Ovary (tissue), 9 donors: ENCODE measurements around the gene EFNA3. TPM values are rescaled to one million over a fixed set of nuclear protein-coding genes. Genes with fewer than 3 reads are reported as not detected.

Source experiments
- DNase-seq, 5 donors: peaks; one replicate each; pipeline ENCODE4 v3.0.0-alpha.2; 2019 to 2020
- H3K27ac ChIP-seq, 2 donors: fragments of 200-600 bp; one replicate each; pipeline versions ENCODE4 v1.5.1 to v1.8.0; 2019 to 2022
- H3K27me3 ChIP-seq: fragments of 200-600 bp; one replicate; pipeline ENCODE4 v1.8.0; 2022
- H3K36me3 ChIP-seq: fragments of 200-600 bp; sonication (generic); one replicate; pipeline ENCODE4 v1.5.1; 2019
- H3K4me1 ChIP-seq: one replicate; pipeline ENCODE4 v1.8.1; 2013; ENCODE audit warnings: mild to moderate bottlenecking, moderate library complexity; ENCODE audit not compliant: insufficient read depth
- H3K4me3 ChIP-seq: fragments of 200-600 bp; sonication (generic); one replicate; pipeline ENCODE4 v1.5.1; 2017
- H3K9me3 ChIP-seq, 2 donors: fragments of 200-600 bp in 1 of 2; sonication (generic) in 1 of 2; one replicate each; pipeline versions ENCODE4 v1.5.1 to v1.8.1; 2013 to 2019; ENCODE audit warnings: mild to moderate bottlenecking in 1 of 2, moderate library complexity in 1 of 2
- EP300 ChIP-seq: sonication (generic); formaldehyde crosslinking; IDR thresholded peaks from one replicate; pipeline ENCODE4 v1.6.1; 2017; ENCODE audit warnings: antibody characterized with exemption
- POLR2A ChIP-seq: fragments of 450-650 bp; IDR thresholded peaks from one replicate; pipeline ENCODE4 v1.6.1; 2017; ENCODE audit warnings: antibody characterized with exemption, mild to moderate bottlenecking, moderate library complexity
- WGBS, 3 donors: extraction: QIAGEN DNeasy Blood & Tissue Kit in 1 of 3; methylation state at CpG; one replicate each; pipeline versions ENCODE4 v1.1.5 to v1.1.7; 2013 to 2017; 5-methylcytosine and 5-hydroxymethylcytosine counted together
- intact Hi-C, 4 donors: fragments of 100-400 bp; cut with DNase I; formaldehyde crosslinking; loops; one replicate each; pipeline versions ENCODE4 v1.11.0 to v1.15.1; 2022 to 2023
- polyA plus RNA-seq, 2 donors: library from polyadenylated mRNA; stranded (reverse); fragments of 200-250 nt in 1 of 2; fragments of 350-450 nt in 1 of 2; fragmentation: Illumina TruSeq in 1 of 2; extraction: RNeasy Lipid Tissue Mini Kit (QIAGEN cat#74804) in 1 of 2; gene quantifications; one replicate each; pipeline ENCODE4 v1.2.3, GENCODE V29; 2013 to 2014
- total RNA-seq, 7 donors: library from RNA; depleted of rRNA in 2 of 7; stranded (reverse); fragments of >200 nt in 2 of 7; fragmentation: NEBNext Ultra II Directional in 3 of 7; extraction: Animal tissue kit (Norgen Biotek cat#: 25700) in 3 of 7; gene quantifications; one replicate each; pipeline versions ENCODE4 v1.1.0 to v1.2.4, GENCODE V29; 2016 to 2023
- TF ChIP-seq, protein P1 (sequence below), 3 donors: fragments of 450-650 bp in 2 of 3; fragments of 200-600 bp in 1 of 3; IDR thresholded peaks; one replicate each; pipeline versions ENCODE4 v1.5.1 to v1.8.0; 2016 to 2022; ENCODE audit warnings: antibody characterized with exemption in 3 of 3, mild to moderate bottlenecking in 1 of 3
- donor health status: DM: no; HTN: no; CAD: no; lungs with moderate emphysema.
- donor health status: DM: no; HTN: no; CAD: no.
- donor health status: Bipolar disorder and iron deficiency.
- donor health status: DM: yes; HTN: yes; CAD: no.
- donor health status: DM: no; HTN: no; CAD: no.
- donor health status: DM: yes; HTN: yes; CAD: no.

The EFNA3 gene
- total and polyA plus RNA-seq, 9 donors: 1.3 to 3.7 (median 2.1) TPM

DNA sequence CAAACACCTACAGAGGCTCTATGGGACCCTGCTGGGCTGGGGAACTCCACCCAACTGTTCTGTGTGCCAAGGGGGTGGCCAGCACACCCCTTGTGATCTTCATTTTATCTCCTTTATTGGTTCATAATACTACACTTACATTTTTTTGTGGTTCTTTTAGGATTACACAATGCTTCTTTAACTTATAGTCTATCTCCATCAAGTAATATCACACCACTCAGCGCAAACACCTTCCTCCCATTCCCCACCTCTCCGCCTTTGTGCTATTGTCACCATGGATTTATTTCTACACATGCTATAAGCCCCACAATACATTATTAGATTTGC lies 15.9 kb downstream of the EFNA3 start:
- no peak overlapping the region for H3K27ac ChIP-seq
- H3K27me3 ChIP-seq: no peaks in the 10 kb centered on the region
- 56 to 72% (median 63%) methylated on average over 2 of the region's 2 CpGs for WGBS, 3 donors
- DNase-seq: no peak
- H3K4me1 ChIP-seq: peaks cover 8% of the 10 kb centered on the region
- TF ChIP-seq, protein P1, sequence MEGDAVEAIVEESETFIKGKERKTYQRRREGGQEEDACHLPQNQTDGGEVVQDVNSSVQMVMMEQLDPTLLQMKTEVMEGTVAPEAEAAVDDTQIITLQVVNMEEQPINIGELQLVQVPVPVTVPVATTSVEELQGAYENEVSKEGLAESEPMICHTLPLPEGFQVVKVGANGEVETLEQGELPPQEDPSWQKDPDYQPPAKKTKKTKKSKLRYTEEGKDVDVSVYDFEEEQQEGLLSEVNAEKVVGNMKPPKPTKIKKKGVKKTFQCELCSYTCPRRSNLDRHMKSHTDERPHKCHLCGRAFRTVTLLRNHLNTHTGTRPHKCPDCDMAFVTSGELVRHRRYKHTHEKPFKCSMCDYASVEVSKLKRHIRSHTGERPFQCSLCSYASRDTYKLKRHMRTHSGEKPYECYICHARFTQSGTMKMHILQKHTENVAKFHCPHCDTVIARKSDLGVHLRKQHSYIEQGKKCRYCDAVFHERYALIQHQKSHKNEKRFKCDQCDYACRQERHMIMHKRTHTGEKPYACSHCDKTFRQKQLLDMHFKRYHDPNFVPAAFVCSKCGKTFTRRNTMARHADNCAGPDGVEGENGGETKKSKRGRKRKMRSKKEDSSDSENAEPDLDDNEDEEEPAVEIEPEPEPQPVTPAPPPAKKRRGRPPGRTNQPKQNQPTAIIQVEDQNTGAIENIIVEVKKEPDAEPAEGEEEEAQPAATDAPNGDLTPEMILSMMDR (IDR thresholded peaks at IDR 0.05): no peak
- TF ChIP-seq EP300 (no peak), POLR2A (no peak)
- H3K36me3 ChIP-seq: no peaks in the 10 kb centered on the region
- H3K4me3 ChIP-seq: no peak overlapping the region
- H3K9me3 ChIP-seq: no peaks in the 10 kb centered on the region
- intact Hi-C loops: loop anchor here in 3 of 4 donors (5.0 kb wide), 2 partner anchors 33 to 73 kb away; partner anchors contain the start of gene EFNA1 (in 2 of the 3)

DNA sequence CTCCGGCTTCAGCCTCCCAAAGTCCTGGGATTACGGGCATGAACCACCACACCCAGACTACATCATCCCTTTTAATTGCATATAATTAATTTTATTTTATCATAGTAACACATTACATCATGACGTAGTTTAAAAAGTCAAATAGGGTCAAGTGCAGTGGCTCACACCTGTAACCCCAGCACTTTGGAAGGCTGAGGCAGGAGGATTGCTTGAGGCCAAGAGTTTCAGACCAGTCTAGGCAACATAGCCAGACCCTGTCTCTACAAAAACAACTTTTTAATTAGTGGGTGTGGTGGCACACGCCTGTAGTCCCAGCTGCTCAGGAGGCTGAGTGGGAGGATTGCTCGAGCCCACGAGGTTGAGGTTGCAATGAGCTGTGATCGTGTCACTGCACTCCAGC lies 20.7 kb downstream of the EFNA3 start:
- DNase-seq: no peak
- H3K27ac ChIP-seq: no peak overlapping the region
- TF ChIP-seq, protein P1 (IDR thresholded peaks at IDR 0.05): no peak
- no peak for TF ChIP-seq EP300
- TF ChIP-seq POLR2A: no peak
- H3K4me1 ChIP-seq: no peaks in the 10 kb centered on the region
- H3K27me3 ChIP-seq: no peaks in the 10 kb centered on the region
- intact Hi-C loops: no loop called here
- no peak overlapping the region for H3K4me3 ChIP-seq
- 71 to 82% (median 75%) methylated on average over 7 of the region's 7 CpGs for WGBS, 3 donors
- no peaks in the 10 kb centered on the region for H3K36me3 ChIP-seq
- no peaks in the 10 kb centered on the region for H3K9me3 ChIP-seq

DNA sequence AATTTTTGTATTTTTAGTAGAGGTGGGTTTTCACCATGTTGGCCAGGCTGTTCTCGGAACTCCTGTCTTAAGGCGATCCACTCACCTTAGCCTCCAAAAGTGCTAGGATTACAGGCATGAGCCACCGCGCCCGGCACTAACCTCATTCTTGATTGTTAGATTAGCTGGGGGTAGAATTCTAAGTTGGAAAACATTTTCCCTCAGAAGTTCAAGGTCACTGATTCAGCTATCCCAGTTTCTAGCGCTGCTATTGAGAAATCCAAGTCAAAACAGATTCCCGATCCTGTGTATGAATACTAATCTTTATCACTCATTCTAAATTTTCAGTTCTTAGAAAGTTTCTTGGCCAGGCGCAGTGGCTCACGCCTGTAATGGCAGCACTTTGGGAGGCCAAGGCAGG lies 24.7 kb downstream of the EFNA3 start:
- no peak overlapping the region for H3K27ac ChIP-seq
- H3K27me3 ChIP-seq: no peaks in the 10 kb centered on the region
- no peak for DNase-seq
- no peak overlapping the region for H3K4me3 ChIP-seq
- intact Hi-C loops: no loop called here
- H3K9me3 ChIP-seq: no peaks in the 10 kb centered on the region
- H3K4me1 ChIP-seq: no peaks in the 10 kb centered on the region
- 53 to 55% (median 54%) methylated on average over 9 of the region's 9 CpGs for WGBS, 3 donors
- no peak for TF ChIP-seq POLR2A
- TF ChIP-seq EP300: no peak
- no peaks in the 10 kb centered on the region for H3K36me3 ChIP-seq

DNA sequence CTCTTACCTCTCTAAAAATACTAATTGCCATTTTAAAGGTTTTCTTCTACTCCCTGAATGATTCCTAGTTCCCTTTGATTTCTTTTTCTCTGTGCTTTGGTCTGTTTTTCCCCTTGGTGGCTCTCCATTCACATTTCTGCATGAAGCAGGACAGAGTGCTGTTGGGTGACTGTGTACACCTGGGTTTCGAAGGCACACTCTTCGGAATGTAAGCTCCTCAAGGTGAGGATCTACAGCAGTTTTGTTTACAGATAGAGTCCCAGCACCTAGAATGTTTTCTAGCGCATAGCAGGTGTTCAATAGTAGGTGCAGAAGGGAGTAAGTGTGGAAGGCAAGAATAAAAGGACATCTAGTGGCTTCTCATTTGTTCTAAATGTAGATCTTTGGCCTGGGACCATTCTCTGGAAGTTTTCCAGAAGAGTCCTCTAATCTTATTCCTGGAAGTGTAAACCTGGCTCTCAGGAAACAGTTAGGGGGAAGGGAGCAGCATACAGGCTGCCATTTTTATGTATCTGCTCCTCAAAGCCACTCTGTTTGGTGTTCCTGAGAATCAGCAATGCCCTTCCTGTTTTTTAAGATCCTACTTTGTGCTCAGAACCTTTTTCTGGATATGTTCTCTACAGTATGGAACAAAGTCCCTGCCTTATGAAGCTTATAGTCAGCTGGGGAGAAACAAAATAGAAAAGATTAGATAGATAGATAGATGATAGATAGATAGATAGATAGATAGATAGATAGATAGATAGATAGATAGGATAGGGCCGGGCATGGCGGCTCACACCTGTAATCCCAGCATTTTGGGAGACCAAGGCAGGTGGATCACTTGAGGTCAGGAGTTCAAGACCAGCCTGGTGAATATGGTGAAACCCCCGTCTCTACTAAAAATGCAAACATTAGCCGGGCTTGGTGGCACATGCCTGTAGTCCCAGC lies 26.2 kb downstream of the EFNA3 start:
- H3K9me3 ChIP-seq: no peaks in the 10 kb centered on the region
- H3K36me3 ChIP-seq: no peaks in the 10 kb centered on the region
- no peak for DNase-seq
- H3K27me3 ChIP-seq: no peaks in the 10 kb centered on the region
- intact Hi-C loops: no loop called here
- no peak overlapping the region for H3K4me3 ChIP-seq
- no peaks in the 10 kb centered on the region for H3K4me1 ChIP-seq
- TF ChIP-seq EP300 (no peak), POLR2A (no peak)
- TF ChIP-seq, protein P1 (IDR thresholded peaks at IDR 0.05): no peak
- 70 to 85% (median 79%) methylated on average over 7 of the region's 7 CpGs for WGBS, 3 donors
- H3K27ac ChIP-seq: no peak overlapping the region

DNA sequence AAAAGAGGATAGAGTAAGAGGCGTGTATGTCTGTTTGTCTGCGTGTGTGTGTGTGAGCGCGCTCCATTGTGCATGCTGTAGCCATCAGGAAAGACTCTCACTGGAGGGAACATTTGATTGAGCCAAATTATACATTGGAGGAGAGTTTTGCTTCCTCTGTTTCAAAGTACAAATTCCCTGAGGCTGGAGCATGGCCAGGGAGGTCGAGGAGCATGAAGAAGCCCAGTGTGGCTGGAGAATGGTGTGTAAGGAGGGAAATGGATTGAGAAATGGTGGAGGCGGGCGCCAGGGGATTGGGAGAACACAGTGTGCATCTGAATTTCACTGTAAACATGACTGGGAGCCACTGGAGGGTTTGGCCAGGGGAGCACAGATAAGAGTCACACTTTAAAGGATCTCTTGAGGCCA lies 27.0 kb downstream of the EFNA3 start:
- no peaks in the 10 kb centered on the region for H3K9me3 ChIP-seq
- no peaks in the 10 kb centered on the region for H3K27me3 ChIP-seq
- no peaks in the 10 kb centered on the region for H3K4me1 ChIP-seq
- intact Hi-C loops: no loop called here
- 55 to 67% (median 59%) methylated on average over 7 of the region's 7 CpGs for WGBS, 3 donors
- TF ChIP-seq, protein P1 (IDR thresholded peaks at IDR 0.05): no peak
- no peak for TF ChIP-seq POLR2A
- no peak for TF ChIP-seq EP300
- no peaks in the 10 kb centered on the region for H3K36me3 ChIP-seq
- H3K4me3 ChIP-seq: no peak overlapping the region
- no peak for DNase-seq
- H3K27ac ChIP-seq: no peak overlapping the region
